ENCODE data around the gene TEX101.

Gene TEX101

GRCh38 chr19:43455321-43456113 lies 40.8 kb downstream of the TEX101 start:
- Histone ChIP-seq H3K4me1 (ENCODE audit: control insufficient read depth, insufficient read depth, low read length) (peaks cover 3% of the 10 kb centered on the region; the same call in 1 of the 2 replicates), H3K27ac (ENCODE audit: extremely low read depth, low read depth, low read length) (no peak overlapping the region), H3K36me3 (ENCODE audit: control insufficient read depth in 2 of 2, insufficient read depth in 1 of 2, low read length in 2 of 2) (no peaks in the 10 kb centered on the region; a peak in 1 of 3 replicates), H3K4me3 (ENCODE audit: low read depth, low read length) (no peak overlapping the region), H3K9me3 (ENCODE audit: control insufficient read depth, insufficient read depth, low read depth, low read length) (no peaks in the 10 kb centered on the region; the same call in 1 of the 2 replicates)
- ChIA-PET CTCF (interaction anchor here (0.6 to 12.2 kb wide), 3 partner anchors 9 to 103 kb away, joined by 3 to 180 read pairs (median 22); no protein-coding TSS in a partner anchor), POLR2A (interaction anchor here (0.6 kb wide), 1 partner anchor 54 kb away, joined by 5 read pairs; no protein-coding TSS in a partner anchor)
- TF ChIP-seq ZNF366 (tag by site-specific recombination; conservative IDR thresholded peaks at IDR 0.05): 0 out of 2 replicates have a peak, but pooled peaks have one; percentile 21
- TF ChIP-seq RBAK (tag by site-specific recombination; IDR thresholded peaks at IDR 0.05): no peak
- peak; percentile 97 for TF ChIP-seq PRDM1 (tag by site-specific recombination; IDR thresholded peaks at IDR 0.05)

GRCh38 chr19:43457809-43458208 lies 43.1 kb downstream of the TEX101 start:
- Histone ChIP-seq H3K9me3 (ENCODE audit: control insufficient read depth, insufficient read depth, low read depth, low read length) (no peaks in the 10 kb centered on the region), H3K36me3 (ENCODE audit: control insufficient read depth in 2 of 2, insufficient read depth in 1 of 2, low read length in 2 of 2) (no peaks in the 10 kb centered on the region; a peak in 1 of 3 replicates), H3K27ac (ENCODE audit: extremely low read depth, low read depth, low read length) (no peak overlapping the region), H3K4me1 (ENCODE audit: control insufficient read depth, insufficient read depth, low read length) (peaks cover 3% of the 10 kb centered on the region; the same call in 1 of the 2 replicates), H3K4me3 (ENCODE audit: low read depth, low read length) (no peak overlapping the region)
- POLR2A ChIA-PET: no interaction called here
- CTCF ChIA-PET: interaction anchor here (0.7 to 12.2 kb wide), 4 partner anchors 11 to 62 kb away, joined by 3 to 180 read pairs (median 8); no protein-coding TSS in a partner anchor
- no peak for TF ChIP-seq ZNF112 (tag by site-specific recombination; IDR thresholded peaks at IDR 0.05)
- 0 out of 2 replicates have a peak, but pooled peaks have one; percentile 15 for TF ChIP-seq ZNF121 (tag by site-specific recombination; IDR thresholded peaks at IDR 0.05)
- TF ChIP-seq ZNF670 (tag by site-specific recombination; IDR thresholded peaks at IDR 0.05; ENCODE audit: low read depth): no peak
- no peak for TF ChIP-seq ZFP37 (tag by site-specific recombination; IDR thresholded peaks at IDR 0.05)
- no peak for TF ChIP-seq ZNF518A (tag by site-specific recombination; conservative IDR thresholded peaks at IDR 0.05; ENCODE audit: low read depth)
- no peak for TF ChIP-seq BCL11B (tag by site-specific recombination; IDR thresholded peaks at IDR 0.05; ENCODE audit: low read depth)
- TF ChIP-seq ZNF391 (tag by site-specific recombination; IDR thresholded peaks at IDR 0.05; ENCODE audit: borderline replicate concordance, low read depth): no peak
- TF ChIP-seq GLIS1 (tag by site-specific recombination; IDR thresholded peaks at IDR 0.05): peak; percentile 42; the same call in 1 of the 2 replicates
- no peak for TF ChIP-seq SCRT1 (tag by site-specific recombination; IDR thresholded peaks at IDR 0.05; ENCODE audit: borderline replicate concordance)
- TF ChIP-seq ZBTB1 (tag by site-specific recombination; IDR thresholded peaks at IDR 0.05): no peak
- peak; percentile 70 for TF ChIP-seq PRDM10 (tag by site-specific recombination; IDR thresholded peaks at IDR 0.05)
- no peak for TF ChIP-seq ZNF214 (tag by site-specific recombination; IDR thresholded peaks at IDR 0.05; ENCODE audit: borderline replicate concordance)
- TF ChIP-seq ZNF664 (tag by site-specific recombination; IDR thresholded peaks at IDR 0.05): no peak
- TF ChIP-seq ZBTB7A (tag by site-specific recombination; IDR thresholded peaks at IDR 0.05; ENCODE audit: low read depth): no peak
- no peak for TF ChIP-seq OSR2 (tag by site-specific recombination; IDR thresholded peaks at IDR 0.05)
- TF ChIP-seq ZNF18 (tag by site-specific recombination; IDR thresholded peaks at IDR 0.05): no peak
- TF ChIP-seq ZNF138 (tag by site-specific recombination; IDR thresholded peaks at IDR 0.05; ENCODE audit: borderline replicate concordance): no peak
- no peak for TF ChIP-seq ZNF624 (tag by site-specific recombination; IDR thresholded peaks at IDR 0.05)
- TF ChIP-seq ZNF362 (tag by site-specific recombination; IDR thresholded peaks at IDR 0.05): no peak

Data from HEK293 (cell line).